Measurements from ENCODE around the gene MBTPS2.
"Not testable (repeated sequence)": the region's sequence is repeated elsewhere in the genome, so short reads cannot be mapped to it uniquely, and the experiment has no call there.

The MBTPS2 gene

GRCh38 chrX:21820170-21820569 is 19.2 kb upstream of the MBTPS2 start:
- not testable (repeated sequence) for H3K27me3 ChIP-seq (ENCODE audit: insufficient read depth, low read length); H3K9me3 ChIP-seq (ENCODE audit: insufficient read depth, low read depth, low read length)

GRCh38 chrX:21821875-21822274 is 17.5 kb upstream of the MBTPS2 start:
- H3K4me3 ChIP-seq (ENCODE audit: low read length), result no peak overlapping the region
- no peaks in the 10 kb centered on the region for H3K9me3 ChIP-seq (ENCODE audit: insufficient read depth, low read depth, low read length)
- H3K27ac ChIP-seq (ENCODE audit: low read length), result no peak overlapping the region
- no peak overlapping the region for H3K9ac ChIP-seq (ENCODE audit: low read depth, low read length)
- H3K27me3 ChIP-seq (ENCODE audit: insufficient read depth, low read length), result no peaks in the 10 kb centered on the region
- no peaks in the 10 kb centered on the region for H3K4me1 ChIP-seq (ENCODE audit: insufficient read depth, low read length)
- no peaks in the 10 kb centered on the region for H3K36me3 ChIP-seq (ENCODE audit: insufficient read depth, low read depth, low read length)

More at GRCh38 chrX:21820170-21820569, 19.2 kb upstream of the MBTPS2 start:
- H3K9ac ChIP-seq (ENCODE audit: low read depth, low read length); H3K4me3 ChIP-seq (ENCODE audit: low read length); H3K36me3 ChIP-seq (ENCODE audit: insufficient read depth, low read depth, low read length); H3K27ac ChIP-seq (ENCODE audit: low read length); H3K4me1 ChIP-seq (ENCODE audit: insufficient read depth, low read length): not testable (repeated sequence)

- Histone ChIP-seq H3K4me1 (ENCODE audit: insufficient read depth, low read length) (peaks cover 5% of the 10 kb centered on the region; the same call in 1 of the 2 replicates), H3K27me3 (ENCODE audit: insufficient read depth, low read length) (no peaks in the 10 kb centered on the region), H3K9ac (ENCODE audit: low read depth, low read length) (no peak overlapping the region), H3K27ac (ENCODE audit: low read length) (no peak overlapping the region), H3K9me3 (ENCODE audit: insufficient read depth, low read depth, low read length) (no peaks in the 10 kb centered on the region), H3K4me3 (ENCODE audit: low read length) (no peak overlapping the region), H3K36me3 (ENCODE audit: insufficient read depth, low read depth, low read length) (no peaks in the 10 kb centered on the region)
Observed at GRCh38 chrX:21831496-21831895, 7.9 kb upstream of the MBTPS2 start.

- no peaks in the 10 kb centered on the region for H3K27me3 ChIP-seq (ENCODE audit: insufficient read depth, low read length)
- H3K4me1 ChIP-seq (ENCODE audit: insufficient read depth, low read length), result peaks cover 5% of the 10 kb centered on the region; the same call in 1 of the 2 replicates
- H3K9ac ChIP-seq (ENCODE audit: low read depth, low read length), result no peak overlapping the region
- H3K27ac ChIP-seq (ENCODE audit: low read length), result no peak overlapping the region
- H3K4me3 ChIP-seq (ENCODE audit: low read length), result no peak overlapping the region
- no peaks in the 10 kb centered on the region for H3K36me3 ChIP-seq (ENCODE audit: insufficient read depth, low read depth, low read length)
- H3K9me3 ChIP-seq (ENCODE audit: insufficient read depth, low read depth, low read length), result no peaks in the 10 kb centered on the region
Observed at GRCh38 chrX:21837056-21837455, 2.4 kb upstream of the MBTPS2 start.

- H3K36me3 ChIP-seq (ENCODE audit: insufficient read depth, low read depth, low read length), result no peaks in the 10 kb centered on the region
- no peak overlapping the region for H3K27ac ChIP-seq (ENCODE audit: low read length)
- H3K9me3 ChIP-seq (ENCODE audit: insufficient read depth, low read depth, low read length), result no peaks in the 10 kb centered on the region
- H3K4me1 ChIP-seq (ENCODE audit: insufficient read depth, low read length), result peaks cover 3% of the 10 kb centered on the region; the same call in 1 of the 2 replicates
- H3K27me3 ChIP-seq (ENCODE audit: insufficient read depth, low read length), result no peaks in the 10 kb centered on the region
- H3K4me3 ChIP-seq (ENCODE audit: low read length), result peak overlapping the region; percentile 91
- peak overlapping the region; percentile 90; the same call in 1 of the 2 replicates for H3K9ac ChIP-seq (ENCODE audit: low read depth, low read length)
Observed at GRCh38 chrX:21838937-21839333, 482 bp upstream of the MBTPS2 start.

GRCh38 chrX:21840193-21840545 is 752 bp downstream of the MBTPS2 start:
- H3K4me3 ChIP-seq (ENCODE audit: low read length), result peak overlapping the region; percentile 91
- no peaks in the 10 kb centered on the region for H3K27me3 ChIP-seq (ENCODE audit: insufficient read depth, low read length)
- H3K27ac ChIP-seq (ENCODE audit: low read length), result peak overlapping the region; percentile 57
- H3K4me1 ChIP-seq (ENCODE audit: insufficient read depth, low read length), result no peaks in the 10 kb centered on the region
- peaks cover 4% of the 10 kb centered on the region; the same call in 1 of the 2 replicates for H3K36me3 ChIP-seq (ENCODE audit: insufficient read depth, low read depth, low read length)
- H3K9me3 ChIP-seq (ENCODE audit: insufficient read depth, low read depth, low read length), result no peaks in the 10 kb centered on the region
- peak overlapping the region; percentile 90 for H3K9ac ChIP-seq (ENCODE audit: low read depth, low read length)

- no peaks in the 10 kb centered on the region for H3K4me1 ChIP-seq (ENCODE audit: insufficient read depth, low read length)
- no peak overlapping the region for H3K4me3 ChIP-seq (ENCODE audit: low read length)
- H3K27ac ChIP-seq (ENCODE audit: low read length), result no peak overlapping the region
- H3K9ac ChIP-seq (ENCODE audit: low read depth, low read length), result no peak overlapping the region
- peaks cover 15% of the 10 kb centered on the region; the same call in 1 of the 2 replicates for H3K36me3 ChIP-seq (ENCODE audit: insufficient read depth, low read depth, low read length)
- H3K27me3 ChIP-seq (ENCODE audit: insufficient read depth, low read length), result no peaks in the 10 kb centered on the region
- no peaks in the 10 kb centered on the region for H3K9me3 ChIP-seq (ENCODE audit: insufficient read depth, low read depth, low read length)
Observed at GRCh38 chrX:21843179-21843578, 3.8 kb downstream of the MBTPS2 start.

GRCh38 chrX:21845096-21845495 is 5.7 kb downstream of the MBTPS2 start:
- H3K36me3 ChIP-seq (ENCODE audit: insufficient read depth, low read depth, low read length), result peaks cover 15% of the 10 kb centered on the region; the same call in 1 of the 2 replicates
- no peaks in the 10 kb centered on the region for H3K9me3 ChIP-seq (ENCODE audit: insufficient read depth, low read depth, low read length)
- no peak overlapping the region for H3K27ac ChIP-seq (ENCODE audit: low read length)
- no peaks in the 10 kb centered on the region for H3K27me3 ChIP-seq (ENCODE audit: insufficient read depth, low read length)
- H3K4me1 ChIP-seq (ENCODE audit: insufficient read depth, low read length), result no peaks in the 10 kb centered on the region
- no peak overlapping the region for H3K4me3 ChIP-seq (ENCODE audit: low read length)
- no peak overlapping the region for H3K9ac ChIP-seq (ENCODE audit: low read depth, low read length)

- H3K36me3 ChIP-seq (ENCODE audit: insufficient read depth, low read depth, low read length), result peaks cover 21% of the 10 kb centered on the region; the same call in 1 of the 2 replicates
- H3K4me1 ChIP-seq (ENCODE audit: insufficient read depth, low read length), result no peaks in the 10 kb centered on the region
- no peak overlapping the region for H3K4me3 ChIP-seq (ENCODE audit: low read length)
- H3K27me3 ChIP-seq (ENCODE audit: insufficient read depth, low read length), result no peaks in the 10 kb centered on the region
- H3K9ac ChIP-seq (ENCODE audit: low read depth, low read length), result no peak overlapping the region
- no peaks in the 10 kb centered on the region for H3K9me3 ChIP-seq (ENCODE audit: insufficient read depth, low read depth, low read length)
- H3K27ac ChIP-seq (ENCODE audit: low read length), result no peak overlapping the region
Observed at GRCh38 chrX:21847342-21847741, 7.9 kb downstream of the MBTPS2 start.

GRCh38 chrX:21853578-21853977 is 14.2 kb downstream of the MBTPS2 start:
- Histone ChIP-seq H3K27ac (ENCODE audit: low read length) (no peak overlapping the region), H3K9me3 (ENCODE audit: insufficient read depth, low read depth, low read length) (no peaks in the 10 kb centered on the region), H3K4me3 (ENCODE audit: low read length) (no peak overlapping the region), H3K27me3 (ENCODE audit: insufficient read depth, low read length) (no peaks in the 10 kb centered on the region), H3K4me1 (ENCODE audit: insufficient read depth, low read length) (no peaks in the 10 kb centered on the region), H3K9ac (ENCODE audit: low read depth, low read length) (no peak overlapping the region), H3K36me3 (ENCODE audit: insufficient read depth, low read depth, low read length) (peaks cover 26% of the 10 kb centered on the region)

GRCh38 chrX:21855937-21856415 is 16.6 kb downstream of the MBTPS2 start, which contains the start of gene YY2:
Gene YY2 (plus strand): TSS chrX:21855987. CDS start chrX:21856485, 498 bp downstream.
- Histone ChIP-seq H3K27ac (ENCODE audit: low read length) (no peak within 1 kb of the TSS), H3K9me3 (ENCODE audit: insufficient read depth, low read depth, low read length) (no peaks in the 10 kb centered on the region), H3K36me3 (ENCODE audit: insufficient read depth, low read depth, low read length) (peaks cover 26% of the 10 kb centered on the region), H3K27me3 (ENCODE audit: insufficient read depth, low read length) (no peaks in the 10 kb centered on the region), H3K9ac (ENCODE audit: low read depth, low read length) (no peak within 1 kb of the TSS), H3K4me3 (ENCODE audit: low read length) (no peak within 1 kb of the TSS), H3K4me1 (ENCODE audit: insufficient read depth, low read length) (no peaks in the 10 kb centered on the region)

- Histone ChIP-seq H3K4me1 (ENCODE audit: insufficient read depth, low read length) (no peaks in the 10 kb centered on the region), H3K9ac (ENCODE audit: low read depth, low read length) (no peak overlapping the region), H3K27ac (ENCODE audit: low read length) (no peak overlapping the region), H3K36me3 (ENCODE audit: insufficient read depth, low read depth, low read length) (peaks cover 23% of the 10 kb centered on the region), H3K9me3 (ENCODE audit: insufficient read depth, low read depth, low read length) (no peaks in the 10 kb centered on the region), H3K27me3 (ENCODE audit: insufficient read depth, low read length) (no peaks in the 10 kb centered on the region), H3K4me3 (ENCODE audit: low read length) (no peak overlapping the region)
Observed at GRCh38 chrX:21856504-21856903, 17.1 kb downstream of the MBTPS2 start.

All from iPS-20b (cell line).